Stimulated activated naive B cell treated with anti-CD40 and anti-IgM and Interleukin-4, amounts not matched to agents 10 μg/mL and 1 μg/mL and 100 μg/mL, for 72 hours (primary cell): ENCODE data around the gene MAST4.

Experiments used
- ATAC-seq, 2 donors: fragments of 150-1000 bp; cut with Tn5 transposase; replicated peaks; 2 replicates each; pipeline ENCODE4 v1.10.0; 2021; ENCODE audit warnings: moderate library complexity in 1 of 2
- DNase-seq: peaks from one replicate; pipeline ENCODE4 v3.0.0; 2021
- H3K27ac Mint-ChIP-seq: one replicate; pipeline ENCODE4 v1.8.0; 2022; ENCODE audit warnings: mild to moderate bottlenecking, mixed read lengths
- H3K27me3 Mint-ChIP-seq, 2 donors: one replicate each; pipeline ENCODE4 v1.8.0; 2022; ENCODE audit warnings: mixed read lengths in 2 of 2
- H3K36me3 Mint-ChIP-seq, 2 donors: one replicate each; pipeline ENCODE4 v1.8.0; 2022; ENCODE audit warnings: mixed read lengths in 2 of 2, mild to moderate bottlenecking in 1 of 2
- H3K4me1 Mint-ChIP-seq, 2 donors: one replicate each; pipeline ENCODE4 v1.8.0; 2022; ENCODE audit warnings: mixed read lengths in 2 of 2, mild to moderate bottlenecking in 1 of 2
- H3K4me3 Mint-ChIP-seq, 2 donors: one replicate each; pipeline ENCODE4 v1.8.0; 2022; ENCODE audit warnings: mild to moderate bottlenecking in 2 of 2, mixed read lengths in 2 of 2, moderate library complexity in 1 of 2
- H3K9me3 Mint-ChIP-seq, 2 donors: one replicate each; pipeline ENCODE4 v1.8.0; 2022; ENCODE audit warnings: mixed read lengths in 2 of 2, mild to moderate bottlenecking in 1 of 2

MAST4 gene

DNA sequence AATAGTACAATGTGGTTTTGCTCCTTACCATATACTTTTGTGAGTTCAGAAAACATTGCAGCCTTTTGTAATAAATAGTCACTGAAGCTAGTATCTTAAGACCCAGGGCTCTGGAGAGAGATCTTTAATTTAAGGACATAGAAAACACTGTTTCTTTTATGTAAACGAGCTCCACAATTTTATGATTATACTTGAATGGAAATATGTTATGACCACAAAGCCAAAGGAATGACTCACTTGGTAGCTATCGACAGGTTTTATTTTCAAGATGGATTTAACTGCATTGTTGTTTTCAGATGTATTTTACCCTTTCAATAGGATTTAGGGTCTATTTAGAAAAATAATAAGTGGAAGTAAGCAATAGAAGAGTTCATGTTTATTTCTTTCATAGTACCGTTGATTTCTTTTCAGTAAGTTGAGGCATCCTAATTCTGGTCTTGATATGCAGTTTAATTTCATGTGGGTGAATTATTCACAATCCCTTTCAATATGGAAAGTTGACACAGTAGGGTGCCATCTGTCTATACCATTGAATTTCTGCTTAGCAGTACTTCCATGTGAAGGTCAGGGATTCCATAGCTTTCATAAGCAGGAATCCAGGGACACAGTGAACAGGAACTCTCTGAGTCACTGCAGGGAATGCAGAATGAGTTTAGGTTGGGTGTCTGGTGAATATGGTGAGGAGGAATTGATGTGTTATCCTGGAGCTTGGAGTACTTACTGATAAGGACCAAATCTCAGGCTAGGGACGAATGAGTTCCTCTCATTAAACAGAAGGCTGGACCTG is 442.8 kb downstream of the MAST4 start:
- H3K36me3 Mint-ChIP-seq: no peaks in the 10 kb centered on the region
- peaks cover 0 to 13% of the 10 kb centered on the region in 2 donors for H3K27me3 Mint-ChIP-seq
- no peak overlapping the region for H3K27ac Mint-ChIP-seq
- DNase-seq (no peak), ATAC-seq (no peak)
- no peaks in the 10 kb centered on the region for H3K9me3 Mint-ChIP-seq
- H3K4me1 Mint-ChIP-seq: peaks cover 0 to 16% of the 10 kb centered on the region in 2 donors
- H3K4me3 Mint-ChIP-seq: no peak overlapping the region

- no peak for ATAC-seq
- Mint-ChIP-seq H3K4me3 (no peak overlapping the region), H3K4me1 (peaks cover 0 to 6% of the 10 kb centered on the region in 2 donors), H3K9me3 (no peaks in the 10 kb centered on the region), H3K36me3 (no peaks in the 10 kb centered on the region), H3K27me3 (peaks cover 0 to 13% of the 10 kb centered on the region in 2 donors), H3K27ac (no peak overlapping the region)
- no peak for DNase-seq
Observed at GRCh38 chr5:67042176-67043003, 446.2 kb downstream of the MAST4 start.

- Mint-ChIP-seq H3K4me3 (no peak overlapping the region), H3K4me1 (peaks cover 0 to 6% of the 10 kb centered on the region in 2 donors), H3K27me3 (peaks cover 0 to 13% of the 10 kb centered on the region in 2 donors), H3K27ac (no peak overlapping the region), H3K36me3 (no peaks in the 10 kb centered on the region), H3K9me3 (no peaks in the 10 kb centered on the region)
- DNase-seq (no peak), ATAC-seq (no peak)
Observed at GRCh38 chr5:67043796-67044511, 447.8 kb downstream of the MAST4 start.

- H3K4me3 Mint-ChIP-seq: no peak overlapping the region
- H3K27me3 Mint-ChIP-seq: peaks cover 0 to 13% of the 10 kb centered on the region in 2 donors
- DNase-seq: no peak
- H3K27ac Mint-ChIP-seq: no peak overlapping the region
- no peaks in the 10 kb centered on the region for H3K36me3 Mint-ChIP-seq
- H3K4me1 Mint-ChIP-seq: peaks cover 6 to 13% of the 10 kb centered on the region in 2 donors
- no peak for ATAC-seq
- no peaks in the 10 kb centered on the region for H3K9me3 Mint-ChIP-seq
Observed at GRCh38 chr5:67045816-67046740, 449.9 kb downstream of the MAST4 start.

DNA sequence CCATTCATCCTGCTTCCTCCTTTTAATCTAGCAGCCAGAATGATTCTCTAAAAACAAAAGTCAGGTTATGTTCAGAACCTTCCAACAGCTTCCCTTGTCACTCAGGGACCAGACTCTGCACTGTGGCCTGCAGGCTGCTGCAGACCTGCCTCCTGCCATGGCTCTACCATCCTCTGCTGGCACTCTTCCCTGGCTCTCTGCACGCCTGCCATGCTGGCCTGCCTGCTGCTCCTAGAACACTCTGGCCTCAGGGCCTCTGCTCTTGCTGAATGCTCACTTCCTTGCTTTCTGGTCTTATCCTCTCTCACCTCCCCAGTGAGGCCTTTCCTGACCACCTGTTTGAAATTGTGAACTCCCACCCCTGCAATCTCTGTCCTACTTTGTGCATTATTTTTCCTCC is 451.0 kb downstream of the MAST4 start:
- H3K27ac Mint-ChIP-seq: no peak overlapping the region
- peaks cover 0 to 8% of the 10 kb centered on the region in 2 donors for H3K27me3 Mint-ChIP-seq
- no peak for DNase-seq
- no peak overlapping the region for H3K4me3 Mint-ChIP-seq
- H3K4me1 Mint-ChIP-seq: peaks cover 6 to 9% of the 10 kb centered on the region in 2 donors
- no peaks in the 10 kb centered on the region for H3K9me3 Mint-ChIP-seq
- no peaks in the 10 kb centered on the region for H3K36me3 Mint-ChIP-seq
- no peak for ATAC-seq

- Mint-ChIP-seq H3K9me3 (no peaks in the 10 kb centered on the region), H3K4me3 (no peak overlapping the region), H3K27me3 (peaks cover 0 to 3% of the 10 kb centered on the region in 2 donors), H3K27ac (no peak overlapping the region), H3K4me1 (peaks cover 6 to 7% of the 10 kb centered on the region in 2 donors), H3K36me3 (no peaks in the 10 kb centered on the region)
- ATAC-seq: no peak
- no peak for DNase-seq
Observed at GRCh38 chr5:67047616-67048015, 451.4 kb downstream of the MAST4 start.

GRCh38 chr5:67050125-67050524 is 453.9 kb downstream of the MAST4 start:
- Mint-ChIP-seq H3K4me3 (no peak overlapping the region), H3K27me3 (no peaks in the 10 kb centered on the region), H3K4me1 (peaks cover 6 to 7% of the 10 kb centered on the region in 2 donors), H3K9me3 (no peaks in the 10 kb centered on the region), H3K27ac (no peak overlapping the region), H3K36me3 (no peaks in the 10 kb centered on the region)
- DNase-seq (no peak), ATAC-seq (no peak)

GRCh38 chr5:67050635-67051034 is 454.4 kb downstream of the MAST4 start:
- no peaks in the 10 kb centered on the region for H3K9me3 Mint-ChIP-seq
- no peak for DNase-seq
- no peak overlapping the region for H3K27ac Mint-ChIP-seq
- no peak for ATAC-seq
- H3K4me1 Mint-ChIP-seq: peaks cover 6 to 7% of the 10 kb centered on the region in 2 donors
- no peaks in the 10 kb centered on the region for H3K27me3 Mint-ChIP-seq
- H3K36me3 Mint-ChIP-seq: no peaks in the 10 kb centered on the region
- no peak overlapping the region for H3K4me3 Mint-ChIP-seq

DNA sequence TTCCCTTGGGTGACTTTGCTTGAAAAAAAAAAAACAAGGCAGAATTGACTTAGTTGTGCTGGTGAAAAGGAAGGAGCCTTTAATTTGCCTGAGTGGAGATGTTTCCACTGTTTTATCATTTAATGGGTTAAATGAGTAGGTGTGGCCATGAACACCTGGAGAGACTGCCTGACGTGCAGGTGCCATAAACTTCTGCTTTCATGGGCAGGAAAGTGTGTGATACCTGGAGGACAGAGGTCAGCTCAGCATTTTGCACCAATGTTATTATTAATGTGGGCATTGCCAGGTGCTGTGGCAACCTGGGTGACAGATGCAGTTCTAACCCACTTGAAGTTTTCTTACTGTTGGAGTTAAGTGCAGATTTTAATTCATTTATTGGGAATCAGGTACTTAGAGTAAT is 455.0 kb downstream of the MAST4 start:
- H3K9me3 Mint-ChIP-seq: no peaks in the 10 kb centered on the region
- DNase-seq (no peak), ATAC-seq (no peak)
- no peaks in the 10 kb centered on the region for H3K36me3 Mint-ChIP-seq
- H3K27ac Mint-ChIP-seq: no peak overlapping the region
- H3K4me3 Mint-ChIP-seq: no peak overlapping the region
- H3K27me3 Mint-ChIP-seq: no peaks in the 10 kb centered on the region
- peaks cover 6 to 7% of the 10 kb centered on the region in 2 donors for H3K4me1 Mint-ChIP-seq

- H3K27me3 Mint-ChIP-seq: no peaks in the 10 kb centered on the region
- no peak for ATAC-seq
- H3K27ac Mint-ChIP-seq: no peak overlapping the region
- peaks cover 6 to 7% of the 10 kb centered on the region in 2 donors for H3K4me1 Mint-ChIP-seq
- no peaks in the 10 kb centered on the region for H3K9me3 Mint-ChIP-seq
- H3K36me3 Mint-ChIP-seq: no peaks in the 10 kb centered on the region
- DNase-seq: no peak
- no peak overlapping the region for H3K4me3 Mint-ChIP-seq
Observed at GRCh38 chr5:67052034-67052433, 455.8 kb downstream of the MAST4 start.

- no peaks in the 10 kb centered on the region for H3K9me3 Mint-ChIP-seq
- H3K27ac Mint-ChIP-seq: no peak overlapping the region
- no peak overlapping the region for H3K4me3 Mint-ChIP-seq
- H3K36me3 Mint-ChIP-seq: no peaks in the 10 kb centered on the region
- peaks cover 6 to 7% of the 10 kb centered on the region in 2 donors for H3K4me1 Mint-ChIP-seq
- no peak for ATAC-seq
- DNase-seq: no peak
- no peaks in the 10 kb centered on the region for H3K27me3 Mint-ChIP-seq
Observed at GRCh38 chr5:67053229-67053628, 457.0 kb downstream of the MAST4 start.

DNA sequence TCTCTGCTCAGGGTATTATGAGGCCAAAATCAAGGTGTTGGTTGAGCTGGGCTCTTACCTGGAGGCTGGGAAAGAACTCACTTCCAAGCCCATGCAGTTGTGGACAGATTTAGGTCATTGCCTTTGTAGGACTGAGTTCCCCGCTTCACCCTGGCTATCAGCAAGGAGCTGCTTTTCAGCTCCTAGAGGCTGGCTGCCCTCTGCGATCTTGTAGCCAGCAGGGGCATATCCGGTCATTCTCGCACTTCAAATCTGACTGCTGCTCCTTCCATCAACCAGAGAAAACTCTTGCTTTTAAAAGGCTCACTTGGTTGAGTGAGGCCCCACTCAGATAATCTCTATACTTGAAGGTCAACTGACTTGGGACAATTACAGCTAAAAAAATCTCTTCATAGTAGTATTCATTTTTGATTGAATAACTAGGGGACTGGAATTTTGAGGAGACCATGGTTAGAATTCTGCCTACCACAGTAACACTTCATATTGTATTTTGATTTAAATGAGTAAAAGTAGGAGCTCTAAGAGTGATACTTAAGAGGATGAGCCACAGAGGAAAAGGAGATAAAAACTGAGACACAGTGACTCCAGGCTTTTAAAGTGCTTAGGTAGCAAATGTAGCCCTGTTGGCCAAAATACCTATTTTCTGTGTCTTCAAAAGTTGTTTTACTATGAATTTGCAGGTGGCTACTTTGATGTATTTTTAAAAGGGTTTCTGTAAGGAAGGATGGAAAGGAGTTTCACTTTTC is 463.0 kb downstream of the MAST4 start:
- Mint-ChIP-seq H3K4me1 (no peaks in the 10 kb centered on the region), H3K4me3 (no peak overlapping the region), H3K36me3 (peaks cover 2 to 5% of the 10 kb centered on the region in 2 donors), H3K27me3 (no peaks in the 10 kb centered on the region), H3K9me3 (peaks cover 0 to 2% of the 10 kb centered on the region in 2 donors), H3K27ac (no peak overlapping the region)
- DNase-seq: no peak
- no peak for ATAC-seq
